ENCODE measurements around the gene BCAS3.

BCAS3 gene

GRCh38 chr17:61128661-61129115 lies 451.0 kb downstream of the BCAS3 start:
- ChIA-PET POLR2A (ENCODE audit: low non-redundant PET) (no interaction called here), CTCF (interaction anchor here (0.6 kb wide), 1 partner anchor 33 kb away, joined by 3 read pairs; no protein-coding TSS in a partner anchor)
- no peak overlapping the region for H3K27ac ChIP-seq
- TF ChIP-seq CTCF (conservative IDR thresholded peaks at IDR 0.05; ENCODE audit: low read depth) = no peak
- DNase-seq (ENCODE audit: low spot score) = no peak

- no peak overlapping the region for H3K27ac ChIP-seq
- no peak for TF ChIP-seq CTCF (conservative IDR thresholded peaks at IDR 0.05; ENCODE audit: low read depth)
- ChIA-PET POLR2A (ENCODE audit: low non-redundant PET) (no interaction called here), CTCF (no interaction called here)
- no peak for DNase-seq (ENCODE audit: low spot score)
Observed at GRCh38 chr17:61129267-61130254, 451.9 kb downstream of the BCAS3 start.

- DNase-seq (ENCODE audit: low spot score) = no peak
- no peak for TF ChIP-seq CTCF (conservative IDR thresholded peaks at IDR 0.05; ENCODE audit: low read depth)
- CTCF ChIA-PET = no interaction called here
- H3K27ac ChIP-seq = no peak overlapping the region
- POLR2A ChIA-PET (ENCODE audit: low non-redundant PET) = no interaction called here
Observed at GRCh38 chr17:61130330-61130729, 452.7 kb downstream of the BCAS3 start.

- ChIA-PET CTCF (interaction anchor here (0.6 kb wide), 1 partner anchor 648 kb away, joined by 3 read pairs; no protein-coding TSS in a partner anchor), POLR2A (ENCODE audit: low non-redundant PET) (no interaction called here)
- H3K27ac ChIP-seq = no peak overlapping the region
- no peak for TF ChIP-seq CTCF (conservative IDR thresholded peaks at IDR 0.05; ENCODE audit: low read depth)
- no peak for DNase-seq (ENCODE audit: low spot score)
Observed at GRCh38 chr17:61131585-61131984, 453.9 kb downstream of the BCAS3 start.

GRCh38 chr17:61132524-61132923 lies 454.9 kb downstream of the BCAS3 start:
- ChIA-PET CTCF (no interaction called here), POLR2A (ENCODE audit: low non-redundant PET) (no interaction called here)
- no peak overlapping the region for H3K27ac ChIP-seq
- DNase-seq (ENCODE audit: low spot score) = no peak
- TF ChIP-seq CTCF (conservative IDR thresholded peaks at IDR 0.05; ENCODE audit: low read depth) = no peak

- ChIA-PET CTCF (no interaction called here), POLR2A (ENCODE audit: low non-redundant PET) (no interaction called here)
- no peak for DNase-seq (ENCODE audit: low spot score)
- H3K27ac ChIP-seq = no peak overlapping the region
- TF ChIP-seq CTCF (conservative IDR thresholded peaks at IDR 0.05; ENCODE audit: low read depth) = no peak
Observed at GRCh38 chr17:61133853-61134252, 456.2 kb downstream of the BCAS3 start.

Measured in RWPE1 (cell line).